GM12874 (cell line): ENCODE results near the gene DGKQ.

Experiments
- CTCF ChIP-seq: IDR thresholded peaks from 2 replicates; pipeline ENCODE4 v1.5.1; 2011; ENCODE audit warnings: low read depth, mild to moderate bottlenecking, control low read depth, low read length, moderate library complexity; ENCODE audit not compliant: insufficient read depth

DGKQ gene

GRCh38 chr4:924107-925096 lies 49.0 kb downstream of the DGKQ start:
- TF ChIP-seq CTCF: no peak

- no peak for TF ChIP-seq CTCF
These were observed 51.5 kb downstream of the DGKQ start for GRCh38 chr4:921830-922331.

GRCh38 chr4:917992-918391 lies 55.4 kb downstream of the DGKQ start:
- TF ChIP-seq CTCF: no peak

- no peak for TF ChIP-seq CTCF
These were observed 55.9 kb downstream of the DGKQ start for GRCh38 chr4:917466-917865.

GRCh38 chr4:915595-915994 lies 57.8 kb downstream of the DGKQ start:
- no peak for TF ChIP-seq CTCF

GRCh38 chr4:915041-915474 lies 58.3 kb downstream of the DGKQ start:
- no peak for TF ChIP-seq CTCF

- TF ChIP-seq CTCF: no peak
These were observed 58.8 kb downstream of the DGKQ start for GRCh38 chr4:914531-914930.
